Stomach (tissue), 9 donors: ENCODE data around the gene CHAT. TPM values are rescaled to one million over a fixed set of nuclear protein-coding genes. Genes with fewer than 3 reads are reported as not detected.

Experiments
- DNase-seq, 2 donors: peaks; one replicate each; pipeline versions ENCODE4 v3.0.0 to v3.0.0-alpha.2; 2013 to 2019
- H3K27ac ChIP-seq, 5 donors: fragments of 200-600 bp in 4 of 5; sonication (generic) in 4 of 5; one replicate each; pipeline ENCODE4 v1.5.1; 2013 to 2019; ENCODE audit warnings: mild to moderate bottlenecking in 1 of 5, moderate library complexity in 1 of 5
- H3K27me3 ChIP-seq, 3 donors: fragments of 200-600 bp; sonication (generic); one replicate each; pipeline ENCODE4 v1.5.1; 2017 to 2019; ENCODE audit warnings: mixed run types in 1 of 3
- H3K36me3 ChIP-seq, 4 donors: fragments of 200-600 bp; sonication (generic); 1 replicate in 3 of 4; 2 replicates in 1 of 4; pipeline ENCODE4 v1.5.1; 2016 to 2019
- H3K4me1 ChIP-seq, 4 donors: fragments of 200-600 bp; sonication (generic); one replicate each; pipeline ENCODE4 v1.5.1; 2016 to 2019
- H3K4me3 ChIP-seq, 4 donors: fragments of 200-600 bp; sonication (generic) in 3 of 4; one replicate each; pipeline ENCODE4 v1.5.1; 2016 to 2019; ENCODE audit warnings: mild to moderate bottlenecking in 1 of 4
- H3K9me3 ChIP-seq, 4 donors: fragments of 200-600 bp; sonication (generic); one replicate each; pipeline ENCODE4 v1.5.1; 2016 to 2019
- CTCF ChIP-seq, 7 experiments: fragments of 450-650 bp in 4 of 7; fragments of 200-600 bp in 3 of 7; sonication (generic) in 3 of 7; IDR thresholded peaks; one replicate each; pipeline ENCODE4 v1.5.1; 2016 to 2019; ENCODE audit warnings: antibody characterized with exemption in 7 of 7, control low read depth in 2 of 7, mild to moderate bottlenecking in 1 of 7
- EP300 ChIP-seq: sonication (generic); formaldehyde crosslinking; IDR thresholded peaks from one replicate; pipeline ENCODE4 v1.6.1; 2017; ENCODE audit warnings: antibody characterized with exemption
- POLR2A ChIP-seq, 4 donors: fragments of 450-650 bp; IDR thresholded peaks; one replicate each; pipeline ENCODE4 v1.6.1; 2016; ENCODE audit warnings: antibody characterized with exemption in 4 of 4, control low read depth in 2 of 4, mild to moderate bottlenecking in 1 of 4, moderate library complexity in 1 of 4
- POLR2AphosphoS5 ChIP-seq, 3 donors: sonication (generic); formaldehyde crosslinking; IDR thresholded peaks; one replicate each; pipeline ENCODE4 v1.6.1; 2016; ENCODE audit warnings: antibody characterized with exemption in 3 of 3
- WGBS, 5 donors: extraction: QIAGEN DNeasy Blood & Tissue Kit in 3 of 5; methylation state at CpG; one replicate each; pipeline versions ENCODE4 v1.1.5 to v1.1.7; 2013 to 2018; 5-methylcytosine and 5-hydroxymethylcytosine counted together
- intact Hi-C: fragments of 100-400 bp; cut with DNase I; formaldehyde crosslinking; loops from one replicate; pipeline ENCODE4 v1.15.1; 2023; ENCODE audit warnings: low total_unique reads
- polyA plus RNA-seq, 3 donors: library from polyadenylated mRNA; stranded (reverse); fragments of 200-250 nt; gene quantifications; one replicate each; pipeline ENCODE4 v1.2.3, GENCODE V29; 2013
- total RNA-seq, 5 donors: library from RNA; depleted of rRNA; stranded (reverse); fragments of >200 nt; gene quantifications; one replicate each; pipeline versions ENCODE4 v1.1.0 to v1.2.3, GENCODE V29; 2014 to 2016
- donor health status: healthy with polysubstance abuse.
- donor health status: Bipolar disorder and iron deficiency.
- donor health status: healthy.

Gene CHAT
- total and polyA plus RNA-seq, 8 donors, result 8.7 TPM; not detected in 7

GRCh38 chr10:49613165-49613881, 514 bp upstream of the CHAT start:
- Histone ChIP-seq H3K27me3 (peaks cover 50 to 100% (median 88%) of the 10 kb centered on the region in 3 donors), H3K4me1 (peaks cover 13 to 58% (median 27%) of the 10 kb centered on the region in 4 donors), H3K36me3 (no peaks in the 10 kb centered on the region), H3K9me3 (peaks cover 0 to 11% (median 0%) of the 10 kb centered on the region in 4 donors), H3K27ac (no peak overlapping the region), H3K4me3 (no peak overlapping the region)
- intact Hi-C loops, result no loop called here
- no peak for TF ChIP-seq EP300
- TF ChIP-seq CTCF (IDR thresholded peaks at IDR 0.05), result no peak
- no peak for TF ChIP-seq POLR2AphosphoS5 (IDR thresholded peaks at IDR 0.05)
- TF ChIP-seq POLR2A (IDR thresholded peaks at IDR 0.05), result no peak
- WGBS, 5 donors, result 4 to 8% (median 7%) methylated on average over 19 to 23 of the region's 23 CpGs
- no peak for DNase-seq

- no peak for TF ChIP-seq CTCF (IDR thresholded peaks at IDR 0.05)
- TF ChIP-seq POLR2AphosphoS5 (IDR thresholded peaks at IDR 0.05), result no peak
- TF ChIP-seq POLR2A (IDR thresholded peaks at IDR 0.05), result no peak
- TF ChIP-seq EP300, result no peak
- Histone ChIP-seq H3K27me3 (peaks cover 42 to 100% (median 80%) of the 10 kb centered on the region in 3 donors), H3K27ac (no peak overlapping the region), H3K4me3 (no peak overlapping the region), H3K4me1 (peaks cover 12 to 51% (median 25%) of the 10 kb centered on the region in 4 donors), H3K9me3 (peaks cover 0 to 11% (median 0%) of the 10 kb centered on the region in 4 donors), H3K36me3 (no peaks in the 10 kb centered on the region)
- 4 to 8% (median 6%) methylated on average over 27 to 49 of the region's 49 CpGs for WGBS, 5 donors
- no peak for DNase-seq
- intact Hi-C loops, result no loop called here
These were observed 683 bp downstream of the CHAT start for GRCh38 chr10:49614242-49615198.

- peaks cover 0 to 11% (median 0%) of the 10 kb centered on the region in 4 donors for H3K9me3 ChIP-seq
- peaks cover 35 to 100% (median 77%) of the 10 kb centered on the region in 3 donors for H3K27me3 ChIP-seq
- H3K4me3 ChIP-seq, result no peak overlapping the region
- intact Hi-C loops, result no loop called here
- no peaks in the 10 kb centered on the region for H3K36me3 ChIP-seq
- TF ChIP-seq POLR2AphosphoS5 (IDR thresholded peaks at IDR 0.05), result no peak
- no peak for TF ChIP-seq POLR2A (IDR thresholded peaks at IDR 0.05)
- TF ChIP-seq CTCF (IDR thresholded peaks at IDR 0.05), result no peak
- TF ChIP-seq EP300, result no peak
- H3K4me1 ChIP-seq, result peaks cover 6 to 44% (median 19%) of the 10 kb centered on the region in 4 donors
- no peak for DNase-seq
- no peak overlapping the region for H3K27ac ChIP-seq
- WGBS, 5 donors, result 55 to 72% (median 65%) methylated on average over 5 of the region's 5 CpGs
These were observed 1.4 kb downstream of the CHAT start for GRCh38 chr10:49615213-49615612.

- intact Hi-C loops, result no loop called here
- no peak for DNase-seq
- WGBS, 5 donors, result 64 to 80% (median 69%) methylated on average over 5 of the region's 5 CpGs
These were observed 1.9 kb downstream of the CHAT start for GRCh38 chr10:49615721-49616120.

More at GRCh38 chr10:49615721-49616120, 1.9 kb downstream of the CHAT start:
- H3K9me3 ChIP-seq, result peaks cover 0 to 11% (median 0%) of the 10 kb centered on the region in 4 donors
- TF ChIP-seq POLR2A (IDR thresholded peaks at IDR 0.05) (no peak), CTCF (IDR thresholded peaks at IDR 0.05) (no peak), EP300 (no peak), POLR2AphosphoS5 (IDR thresholded peaks at IDR 0.05) (no peak)
- peaks cover under 1 to 39% (median 14%) of the 10 kb centered on the region in 4 donors for H3K4me1 ChIP-seq
- H3K36me3 ChIP-seq, result no peaks in the 10 kb centered on the region
- no peak overlapping the region for H3K4me3 ChIP-seq
- H3K27ac ChIP-seq, result no peak overlapping the region
- H3K27me3 ChIP-seq, result peaks cover 31 to 100% (median 72%) of the 10 kb centered on the region in 3 donors
